NCI-H1105 treated with DMSO at 0.1 percent for 48 hours (cell line): ENCODE measurements around the gene MAPK8IP3.

ENCODE experiments used
- DNase-seq: peaks from one replicate; lab custom pipeline; 2025; lab: John Stamatoyannopoulos, UW

The MAPK8IP3 gene

DNA sequence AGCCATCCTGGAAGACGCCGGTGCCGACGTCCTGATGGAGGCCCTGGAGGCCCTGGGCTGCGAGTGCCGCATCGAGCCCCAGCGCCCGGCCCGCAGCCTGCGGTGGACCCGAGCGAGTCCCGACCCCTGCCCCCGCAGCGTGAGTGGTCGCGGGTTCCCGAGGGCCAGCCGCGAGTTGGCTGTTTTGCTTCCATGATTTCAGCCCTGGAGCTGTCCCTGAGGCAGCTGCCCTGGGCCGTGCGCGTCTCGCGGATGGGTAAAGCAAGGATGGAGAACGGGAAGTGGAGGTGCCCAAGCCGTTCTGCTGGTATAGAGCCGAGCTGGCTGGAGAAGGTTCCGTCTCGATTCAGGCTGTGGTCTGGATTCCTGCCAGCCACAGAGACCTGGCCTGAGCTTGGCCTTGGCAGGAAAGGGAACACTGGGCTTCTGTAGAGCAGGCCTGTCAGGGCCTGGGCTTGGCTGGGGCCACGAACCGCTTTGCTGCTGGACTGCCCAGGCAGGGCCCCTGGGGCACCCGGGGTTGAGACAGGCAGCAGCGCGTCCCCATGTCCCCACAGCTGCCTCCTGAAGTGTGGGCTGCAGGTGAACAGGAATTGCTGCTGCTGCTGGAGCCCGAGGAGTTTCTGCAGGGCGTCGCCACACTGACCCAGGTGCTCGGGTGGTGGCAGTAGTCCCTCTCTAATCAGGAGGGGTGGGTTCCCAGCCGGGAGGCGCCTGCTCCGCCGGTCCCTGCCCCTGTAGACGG is 67.9 kb downstream of the MAPK8IP3 start:
- no peak for DNase-seq

DNA sequence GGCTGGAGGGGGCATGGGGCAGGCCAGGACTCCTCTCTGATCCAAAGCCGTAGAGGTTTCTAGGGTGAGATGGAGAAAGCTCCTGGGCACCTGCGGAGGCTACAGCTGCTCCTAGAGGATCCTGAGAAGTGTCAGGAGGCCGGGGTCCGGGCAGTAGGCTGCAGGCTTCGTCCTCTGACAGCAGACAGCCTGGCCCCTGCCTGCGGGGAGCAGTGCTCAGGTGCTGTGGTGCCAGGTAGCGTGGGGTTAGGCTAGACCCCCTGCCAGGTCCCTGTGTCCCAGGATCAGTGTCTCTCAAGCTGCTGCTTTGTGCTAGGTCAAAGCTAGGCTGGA is 68.4 kb downstream of the MAPK8IP3 start:
- no peak for DNase-seq

GRCh38 chr16:1775006-1775845 is 69.2 kb downstream of the MAPK8IP3 start:
- DNase-seq, result no peak

- no peak for DNase-seq
Observed at GRCh38 chr16:1775846-1776671, 70.1 kb downstream of the MAPK8IP3 start.

DNA sequence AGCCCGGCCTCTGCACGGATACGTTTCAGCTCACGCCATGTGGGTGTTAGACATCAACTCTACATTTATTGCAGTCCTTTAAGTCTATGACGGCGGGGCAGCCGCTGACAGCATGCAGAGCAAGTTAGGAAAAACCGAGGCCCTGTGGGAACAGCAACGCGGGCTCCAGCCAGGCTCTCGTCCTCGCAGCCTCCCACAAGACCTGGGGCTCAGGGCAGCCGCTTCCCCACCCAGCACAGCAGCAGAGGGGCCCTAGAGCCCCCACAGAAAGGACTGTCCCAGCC is 70.6 kb downstream of the MAPK8IP3 start:
- no peak for DNase-seq

GRCh38 chr16:1776991-1777374 is 71.0 kb downstream of the MAPK8IP3 start:
- DNase-seq, result no peak

- DNase-seq, result no peak
Observed at GRCh38 chr16:1777375-1778199, 71.6 kb downstream of the MAPK8IP3 start.

DNA sequence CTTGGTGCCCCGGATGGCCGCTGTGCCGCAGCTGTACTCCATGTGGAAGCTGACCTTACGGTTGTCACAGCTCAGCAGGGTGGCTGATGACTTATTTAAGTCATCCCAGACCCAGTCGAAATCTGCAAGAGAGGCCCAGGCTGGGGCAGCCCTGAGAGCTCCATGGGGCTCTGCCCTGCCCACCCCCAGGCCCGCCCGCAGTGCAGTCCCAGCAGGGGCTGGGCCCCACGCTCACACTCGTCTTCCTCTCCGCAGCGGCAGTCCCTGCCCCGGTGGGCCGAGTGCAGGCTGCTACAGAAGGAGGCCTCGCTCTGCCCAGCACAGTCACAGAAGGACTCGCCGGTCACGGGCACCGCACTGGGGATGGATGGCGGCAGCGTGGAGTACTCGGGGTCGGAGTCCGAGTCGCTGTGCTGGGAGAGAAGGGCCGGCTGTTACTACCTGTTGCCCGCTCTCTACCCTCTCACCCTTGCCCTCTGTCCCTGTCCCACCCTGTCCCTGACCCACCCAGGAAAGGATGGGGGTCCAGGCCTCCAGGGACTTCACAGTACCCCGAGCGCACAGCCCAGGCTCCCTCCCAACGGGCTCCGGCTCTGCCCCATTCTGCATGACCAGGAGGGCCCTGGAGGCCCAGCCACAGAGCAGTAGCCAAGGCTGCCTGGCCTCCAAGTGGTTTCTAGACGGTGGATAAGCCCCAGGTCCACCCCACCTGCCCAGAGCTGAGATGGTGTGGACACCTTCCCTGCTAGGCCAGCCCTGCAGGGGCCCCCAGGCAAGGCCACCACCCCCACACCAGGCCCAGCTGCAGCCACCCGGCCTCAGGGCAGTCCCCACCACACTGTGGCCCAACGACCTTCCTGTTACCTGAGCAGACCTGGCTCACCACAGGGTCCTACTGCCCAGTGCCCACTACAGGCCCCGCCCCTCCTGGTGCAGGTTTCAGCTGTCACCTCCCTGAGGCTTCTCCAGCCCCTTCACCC is 72.5 kb downstream of the MAPK8IP3 start:
- DNase-seq, result no peak

DNA sequence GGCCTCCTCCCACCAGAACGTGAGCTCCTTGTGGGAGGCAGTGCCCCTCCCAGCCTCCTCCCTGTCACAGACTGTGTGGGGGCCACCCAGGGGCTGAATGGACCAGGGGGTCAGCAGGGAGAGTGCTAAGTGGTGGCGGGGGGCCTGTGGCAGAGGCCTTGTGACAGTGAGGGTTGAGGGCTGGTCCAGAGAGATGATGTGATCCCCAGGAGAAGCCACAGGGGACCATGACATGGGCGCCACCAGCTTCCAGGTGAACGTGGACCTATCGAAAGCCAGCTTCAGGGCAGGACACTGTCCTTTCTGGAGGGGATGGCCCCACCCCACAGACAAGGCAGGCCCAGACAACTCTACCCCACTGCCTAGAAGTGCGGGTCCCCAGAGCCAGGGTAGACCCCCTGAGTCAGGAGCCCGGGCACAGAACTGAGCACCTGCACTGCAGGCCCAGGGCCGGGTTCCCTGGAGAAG is 73.3 kb downstream of the MAPK8IP3 start:
- DNase-seq, result no peak

GRCh38 chr16:1779741-1780676 is 74.0 kb downstream of the MAPK8IP3 start:
- no peak for DNase-seq

GRCh38 chr16:1780677-1781072 is 74.7 kb downstream of the MAPK8IP3 start:
- no peak for DNase-seq

GRCh38 chr16:1781254-1781653 is 75.3 kb downstream of the MAPK8IP3 start:
- no peak for DNase-seq

DNA sequence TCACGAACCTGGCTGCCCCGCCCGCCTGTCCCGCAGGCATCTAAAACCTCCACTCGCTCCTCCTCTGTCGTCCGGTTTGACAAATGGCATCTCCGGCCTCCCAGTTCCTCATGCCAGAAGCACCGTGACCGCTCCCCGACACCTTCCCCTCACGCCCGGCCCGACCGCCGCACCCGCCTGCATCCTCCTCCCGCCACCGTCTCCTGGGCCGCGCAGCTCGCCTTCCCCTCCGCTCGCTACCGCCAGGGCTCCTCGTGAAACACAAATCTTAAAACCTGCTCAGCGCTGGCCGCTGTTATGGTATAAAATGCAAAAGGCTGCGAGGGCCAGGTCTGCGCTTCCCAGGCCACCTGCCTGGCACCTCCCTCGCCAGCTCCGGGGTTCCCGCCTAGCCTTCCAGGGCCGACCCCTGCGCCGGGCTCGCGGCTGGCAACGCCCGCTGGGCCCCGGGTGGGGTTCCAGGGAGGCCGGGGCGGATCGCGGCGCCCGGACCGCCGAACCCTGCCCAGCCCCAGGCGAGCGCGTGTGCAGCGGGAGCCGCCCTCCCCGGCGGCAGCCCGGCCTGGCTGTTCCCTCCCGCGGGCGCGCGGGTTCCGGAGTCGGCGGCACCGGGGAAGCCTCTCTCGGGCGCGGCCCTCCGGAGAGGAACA is 75.9 kb downstream of the MAPK8IP3 start:
- DNase-seq, result no peak

DNA sequence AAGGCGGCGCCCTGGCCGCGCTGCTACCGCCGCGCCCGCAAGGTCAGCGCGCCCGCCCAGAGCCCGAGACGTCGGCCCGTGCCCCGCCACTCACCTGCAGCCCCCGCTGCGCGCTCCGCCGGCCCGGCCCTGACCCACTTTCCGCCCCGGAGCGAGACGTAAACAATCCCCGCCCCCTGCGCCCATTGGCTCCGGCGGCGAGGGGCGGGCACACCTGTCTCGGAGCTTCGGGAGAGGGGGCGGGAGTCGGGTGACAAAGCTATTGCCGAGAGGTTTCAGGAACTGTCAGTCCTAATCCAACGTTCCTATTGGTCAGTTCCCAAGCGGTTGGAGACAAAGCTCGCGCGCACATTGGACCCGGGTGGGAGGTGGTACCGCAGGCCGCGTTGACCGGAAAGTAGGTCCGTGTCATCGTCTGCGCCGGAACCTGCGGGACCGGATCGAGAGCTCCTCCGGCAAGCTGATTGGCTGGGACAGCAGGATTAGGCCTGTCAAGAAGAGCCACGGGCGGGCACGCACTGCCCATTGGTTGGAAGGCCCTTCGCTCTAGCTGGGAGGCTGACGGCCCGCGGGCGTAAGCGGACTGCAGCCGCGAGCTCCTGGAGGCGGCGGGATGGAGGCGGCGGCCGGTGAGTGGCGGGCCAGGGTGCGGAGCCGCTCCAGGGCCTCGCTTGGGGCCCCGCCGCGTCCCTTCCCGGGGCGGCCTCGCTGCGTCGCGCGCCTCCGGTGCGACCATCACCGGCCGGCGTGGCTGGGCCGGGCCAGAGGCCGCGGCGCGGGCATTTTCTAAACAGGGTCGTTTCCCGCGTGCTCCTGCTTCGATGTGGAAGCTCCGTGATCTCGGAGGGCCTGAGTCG is 76.6 kb downstream of the MAPK8IP3 start, which contains the start of the genes NUBP2 and SPSB3:
NUBP2 (plus strand) TSS at position 553 of the 857 bp plus-strand sequence; CDS start at position 614, 61 bp downstream.
SPSB3 (minus strand) TSS at position 164 of the 857 bp plus-strand sequence. CDS start 1,088 bp downstream, outside the sequence.
- DNase-seq, result peak; percentile 96

GRCh38 chr16:1784977-1785845 is 79.2 kb downstream of the MAPK8IP3 start:
- DNase-seq, result no peak

GRCh38 chr16:1785846-1786170 is 79.8 kb downstream of the MAPK8IP3 start:
- DNase-seq, result no peak
